Measurements from ENCODE around the gene TCN1. TPM values are rescaled to one million over a fixed set of nuclear protein-coding genes. Genes with fewer than 3 reads are reported as not detected.
A peak's percentile ranks its signal among the peaks of the same experiment; 100 is the strongest.

TCN1 gene
- total and polyA plus RNA-seq, 2 of the 8 experiments (the other 6 are each of a cell fraction or from before 2014, with no cell fraction given), result not detected

DNA sequence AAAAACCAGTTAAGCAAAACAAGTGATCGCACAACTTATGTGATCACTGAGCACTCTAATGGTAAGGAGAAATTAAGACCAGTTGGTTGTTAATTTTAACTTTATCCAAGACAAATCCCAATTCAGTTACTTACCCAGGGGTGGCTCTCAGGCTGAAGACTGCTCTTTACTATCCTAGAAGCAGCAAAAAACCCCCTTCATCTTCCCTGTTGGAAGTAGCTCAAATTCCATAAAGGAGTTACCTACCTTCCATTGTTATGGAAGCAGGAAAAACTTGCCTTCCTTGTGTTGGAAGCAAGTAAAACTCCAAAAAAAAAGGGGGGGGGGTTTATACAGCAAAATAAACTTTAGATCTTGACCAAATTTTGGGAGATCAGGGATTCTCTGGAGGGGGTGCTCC, 50.5 kb downstream of the TCN1 start:
- Histone ChIP-seq H2BK20ac (ENCODE audit: low read length) (no peak overlapping the region), H3K23me2 (ENCODE audit: low read depth, low read length) (no peaks in the 10 kb centered on the region; the same call in 1 of the 2 replicates), H2BK120ac (replicated peaks; ENCODE audit: low read depth, low read length) (peak overlapping the region; percentile 84), H3K27me3 (replicated peaks in 1 of 4; ENCODE audit: control insufficient read depth in 3 of 4, extremely low read depth in 1 of 4, insufficient read depth in 3 of 4, low read length in 3 of 4) (no peaks in the 10 kb centered on the region), H3K56ac (replicated peaks; ENCODE audit: insufficient read length, low read depth, low read length) (no peak overlapping the region), H4K20me1 (replicated peaks in 1 of 2; ENCODE audit: control insufficient read depth in 1 of 2, insufficient read depth in 2 of 2, low read length in 2 of 2) (no peaks in the 10 kb centered on the region), H3K14ac (ENCODE audit: insufficient read length) (no peak overlapping the region), H3K79me1 (ENCODE audit: low read depth, low read length) (no peaks in the 10 kb centered on the region), H2AFZ (ENCODE audit: low read length) (no peak overlapping the region), H4K8ac (ENCODE audit: extremely low read depth, insufficient read depth, low read length) (no peak overlapping the region), H3K27ac (ENCODE audit: low read depth, low read length) (peak overlapping the region; percentile 82; the same call in 1 of the 2 replicates), H2BK15ac (ENCODE audit: low read length) (no peak overlapping the region), H2BK5ac (ENCODE audit: low read depth, low read length) (peak overlapping the region; percentile 64; the same call in 1 of the 2 replicates), H3K18ac (ENCODE audit: extremely low read depth, low read length) (no peak overlapping the region), H3K4me2 (ENCODE audit: insufficient read depth in 1 of 2, low read depth in 2 of 2, low read length in 2 of 2) (peak overlapping the region; percentile 61 to 78), H3K4me3 (ENCODE audit: extremely low read depth in 1 of 4, insufficient read depth in 2 of 4, low read depth in 3 of 4, low read length in 4 of 4) (peak overlapping the region; percentile 24 to 63 (median 36); a peak in 7 of 8 replicates), H3K4me1 (replicated peaks in 1 of 4; ENCODE audit: control insufficient read depth in 3 of 4, insufficient read depth in 4 of 4, low read length in 3 of 4) (peaks cover 6 to 13% (median 9%) of the 10 kb centered on the region in 4 experiments; a peak in 6 of 7 replicates), H3K36me3 (ENCODE audit: control insufficient read depth in 2 of 4, insufficient read depth in 4 of 4, low read length in 3 of 4) (no peaks in the 10 kb centered on the region), H3K79me2 (ENCODE audit: control insufficient read depth in 1 of 2, insufficient read depth in 2 of 2, low read length in 2 of 2) (no peaks in the 10 kb centered on the region), H4K5ac (ENCODE audit: insufficient read length, low read depth, low read length) (no peak overlapping the region), H2AK5ac (ENCODE audit: low read depth, low read length) (no peak overlapping the region), H2BK12ac (ENCODE audit: low read depth, low read length) (0 out of 2 replicates have a peak overlapping the region, but pooled peaks have one; percentile 35), H3K9me3 (ENCODE audit: insufficient read depth in 2 of 2, low read depth in 1 of 2, low read length in 1 of 2) (no peaks in the 10 kb centered on the region), H4K91ac (replicated peaks; ENCODE audit: insufficient read length, low read length) (no peak overlapping the region), H3K9ac (replicated peaks in 1 of 4; ENCODE audit: extremely low read depth in 1 of 4, low read depth in 3 of 4, low read length in 3 of 4) (peak overlapping the region in 3 of 4 experiments; percentile 36 to 71 (median 36); a peak in 6 of 7 replicates), H3K23ac (ENCODE audit: insufficient read length) (no peak overlapping the region), H3K4ac (replicated peaks; ENCODE audit: insufficient read length, low read depth, low read length) (no peak overlapping the region)
- DNase-seq (ENCODE audit: low read depth in 1 of 2, low spot score in 2 of 2), result no peak
- FAIRE-seq, result peak; percentile 62
- TF ChIP-seq RAD21 (IDR thresholded peaks at IDR 0.05 in 1 of 2, conservative IDR thresholded peaks at IDR 0.05 in 1 of 2; ENCODE audit: low read depth in 2 of 2, low read length in 2 of 2) (no peak), SP1 (IDR thresholded peaks at IDR 0.05; ENCODE audit: low read depth, low read length) (peak; percentile 61), HDAC2 (IDR thresholded peaks at IDR 0.05; ENCODE audit: borderline replicate concordance in 1 of 2, low read depth in 2 of 2, low read length in 2 of 2) (no peak), JUN (IDR thresholded peaks at IDR 0.05; ENCODE audit: low read depth, low read length) (no peak), YY1 (IDR thresholded peaks at IDR 0.05; ENCODE audit: low read depth, low read length) (0 out of 2 replicates have a peak, but pooled peaks have one; percentile 32), TBP (IDR thresholded peaks at IDR 0.05; ENCODE audit: low read depth, low read length) (0 out of 2 replicates have a peak, but pooled peaks have one; percentile 1), PHF8 (conservative IDR thresholded peaks at IDR 0.05; ENCODE audit: low read depth, low read length) (no peak)
- ChIA-PET POLR2A (ENCODE audit: partially characterized antibody) (interaction anchor here (0.6 kb wide), 1 partner anchor 33 kb away, joined by 3 read pairs; no protein-coding TSS in a partner anchor), CTCF (ENCODE audit: partially characterized antibody) (interaction anchor here (0.6 to 2.9 kb wide), 4 partner anchors 14 to 415 kb away, joined by 3 to 14 read pairs (median 4); partner anchors contain the start of gene STX3)
- WGBS, 2 experiments (ENCODE audit: extremely low coverage in 1 of 2, insufficient coverage in 1 of 2, insufficient read length in 1 of 2, insufficient replicate concordance in 2 of 2, low coverage in 1 of 2, low lambda C conversion rate in 2 of 2, missing lambda C conversion rate in 1 of 2), result 15% methylated on average over 1 of the region's 1 CpG; no CpG with 5 or more reads in 1 of the 2 experiments

All from H1 (cell line).